Thyroid gland (tissue), 4 donors: Measurements from ENCODE around the gene MEF2B.

Experiments used
- CTCF ChIP-seq, 6 experiments: fragments of 200-600 bp in 3 of 6; fragments of 450-650 bp in 3 of 6; sonication (generic) in 3 of 6; IDR thresholded peaks; one replicate each; pipeline ENCODE4 v1.5.1; 2016 to 2019; ENCODE audit warnings: antibody characterized with exemption in 6 of 6, mild to moderate bottlenecking in 2 of 6, inconsistent platforms in 1 of 6, moderate library complexity in 1 of 6
- POLR2A ChIP-seq, 2 donors: fragments of 450-650 bp; IDR thresholded peaks; one replicate each; pipeline ENCODE4 v1.6.1; 2017; ENCODE audit warnings: antibody characterized with exemption in 2 of 2, mild to moderate bottlenecking in 2 of 2, moderate library complexity in 1 of 2

- TF ChIP-seq CTCF (IDR thresholded peaks at IDR 0.05) (no peak), POLR2A (IDR thresholded peaks at IDR 0.05) (no peak)
Measured at GRCh38 chr19:19147344-19147743, 22.7 kb downstream of the MEF2B start.
